CD4-positive, CD25-positive, alpha-beta regulatory T cell (primary cell): ENCODE measurements around the gene STXBP4. TPM values are rescaled to one million over a fixed set of nuclear protein-coding genes. Genes with fewer than 3 reads are reported as not detected.

Experiments used
- ATAC-seq, 2 donors: fragments of 150-1000 bp; cut with Tn5 transposase; one replicate each; pipeline ENCODE4 v1.10.0; 2021; ENCODE audit warnings: low read depth in 2 of 2, moderate number of reproducible peaks in 2 of 2, moderate library complexity in 1 of 2
- DNase-seq, 3 donors: peaks; one replicate each; pipeline versions ENCODE4 v3.0.0 to v3.0.0-alpha.2; 2012 to 2022; ENCODE audit warnings: mixed read lengths in 1 of 3
- H3K27ac ChIP-seq: one replicate; pipeline ENCODE4 v1.7.0; 2013; ENCODE audit warnings: mild to moderate bottlenecking, low read length; ENCODE audit not compliant: insufficient read depth, poor library complexity, severe bottlenecking
- H3K27me3 ChIP-seq: one replicate; pipeline ENCODE4 v1.7.0; 2013; ENCODE audit warnings: low read length; ENCODE audit not compliant: control insufficient read depth, insufficient read depth
- H3K36me3 ChIP-seq: one replicate; pipeline ENCODE4 v1.7.0; 2013; ENCODE audit warnings: mild to moderate bottlenecking, low read length, moderate library complexity; ENCODE audit not compliant: control insufficient read depth, insufficient read depth
- H3K4me1 ChIP-seq: 2 replicates; pipeline ENCODE4 v1.7.0; 2013; ENCODE audit warnings: mild to moderate bottlenecking, low read length; ENCODE audit not compliant: insufficient read depth, control insufficient read depth, poor library complexity, severe bottlenecking
- H3K4me3 ChIP-seq: one replicate; pipeline ENCODE4 v1.7.0; 2013; ENCODE audit warnings: low read depth, mild to moderate bottlenecking, low read length, moderate library complexity
- H3K9me3 ChIP-seq, 2 experiments: 1 replicate in 1 of 2; 2 replicates in 1 of 2; pipeline ENCODE4 v1.7.0; 2013; ENCODE audit warnings: low read length in 2 of 2, mild to moderate bottlenecking in 1 of 2, moderate library complexity in 1 of 2; ENCODE audit not compliant: control insufficient read depth in 2 of 2
- H3K27ac Mint-ChIP-seq, 3 donors: one replicate each; pipeline ENCODE4 v1.8.0; 2020 to 2022; ENCODE audit warnings: mild to moderate bottlenecking in 3 of 3, mixed read lengths in 3 of 3, moderate library complexity in 2 of 3
- H3K27me3 Mint-ChIP-seq: one replicate; pipeline ENCODE4 v1.8.0; 2022; ENCODE audit warnings: mild to moderate bottlenecking, mixed read lengths
- H3K36me3 Mint-ChIP-seq: one replicate; pipeline ENCODE4 v1.8.0; 2020; ENCODE audit warnings: mixed read lengths
- H3K4me1 Mint-ChIP-seq, 4 donors: one replicate each; pipeline ENCODE4 v1.8.0; 2020 to 2022; ENCODE audit warnings: mixed read lengths in 4 of 4, mild to moderate bottlenecking in 1 of 4
- H3K4me3 Mint-ChIP-seq, 4 donors: one replicate each; pipeline ENCODE4 v1.8.0; 2020 to 2022; ENCODE audit warnings: mild to moderate bottlenecking in 4 of 4, mixed read lengths in 4 of 4, moderate library complexity in 3 of 4
- H3K9me3 Mint-ChIP-seq, 7 donors: one replicate each; pipeline ENCODE4 v1.8.0; 2020 to 2022; ENCODE audit warnings: mixed read lengths in 7 of 7, mild to moderate bottlenecking in 3 of 7, moderate library complexity in 2 of 7
- polyA plus RNA-seq, 4 donors: library from polyadenylated mRNA; unstranded; fragments of 300-500 nt; fragmentation: Illumina TruSeq; gene quantifications; one replicate each; pipeline ENCODE4 v1.2.3, GENCODE V29; 2021
- total RNA-seq: library from RNA; stranded (reverse); gene quantifications from one replicate; pipeline ENCODE4 v1.2.3, GENCODE V29; 2022

Gene STXBP4
- total and polyA plus RNA-seq, 5 donors from 2014 or later, result 2.4 to 7.6 (median 2.7) TPM

- no peaks in the 10 kb centered on the region for H3K27me3 ChIP-seq
- ATAC-seq, result no peak
- Mint-ChIP-seq H3K27me3 (no peaks in the 10 kb centered on the region), H3K4me3 (no peak overlapping the region), H3K27ac (no peak overlapping the region), H3K9me3 (peaks cover 0 to 2% (median 0%) of the 10 kb centered on the region in 7 donors), H3K36me3 (peaks cover 3% of the 10 kb centered on the region), H3K4me1 (no peaks in the 10 kb centered on the region)
- DNase-seq, result no peak
- no peaks in the 10 kb centered on the region for H3K4me1 ChIP-seq
- H3K4me3 ChIP-seq, result no peak overlapping the region
- H3K36me3 ChIP-seq, result no peaks in the 10 kb centered on the region
- H3K9me3 ChIP-seq, result no peaks in the 10 kb centered on the region
- no peak overlapping the region for H3K27ac ChIP-seq
These were observed 165.0 kb downstream of the STXBP4 start for GRCh38 chr17:55133583-55133982.

GRCh38 chr17:55134486-55135157 lies 166.1 kb downstream of the STXBP4 start:
- Histone ChIP-seq H3K9me3 (no peaks in the 10 kb centered on the region), H3K36me3 (no peaks in the 10 kb centered on the region), H3K27ac (no peak overlapping the region), H3K4me1 (no peaks in the 10 kb centered on the region), H3K27me3 (no peaks in the 10 kb centered on the region), H3K4me3 (no peak overlapping the region)
- ATAC-seq (no peak), DNase-seq (no peak)
- no peaks in the 10 kb centered on the region for H3K27me3 Mint-ChIP-seq
- H3K36me3 Mint-ChIP-seq, result no peaks in the 10 kb centered on the region
- H3K4me3 Mint-ChIP-seq, result no peak overlapping the region
- no peak overlapping the region for H3K27ac Mint-ChIP-seq
- peaks cover 0 to 2% (median 0%) of the 10 kb centered on the region in 7 donors for H3K9me3 Mint-ChIP-seq
- H3K4me1 Mint-ChIP-seq, result no peaks in the 10 kb centered on the region

GRCh38 chr17:55140809-55141208 lies 172.2 kb downstream of the STXBP4 start:
- H3K27ac ChIP-seq, result no peak overlapping the region
- H3K4me3 ChIP-seq, result no peak overlapping the region
- ATAC-seq (no peak), DNase-seq (no peak)
- Mint-ChIP-seq H3K27ac (no peak overlapping the region), H3K4me3 (no peak overlapping the region), H3K4me1 (peaks cover 0 to 16% (median 10%) of the 10 kb centered on the region in 4 donors), H3K27me3 (no peaks in the 10 kb centered on the region), H3K36me3 (peaks cover 4% of the 10 kb centered on the region), H3K9me3 (peaks cover 0 to 2% (median 0%) of the 10 kb centered on the region in 7 donors)
- H3K4me1 ChIP-seq, result no peaks in the 10 kb centered on the region
- H3K36me3 ChIP-seq, result no peaks in the 10 kb centered on the region
- H3K9me3 ChIP-seq, result no peaks in the 10 kb centered on the region
- no peaks in the 10 kb centered on the region for H3K27me3 ChIP-seq

- H3K36me3 Mint-ChIP-seq, result peaks cover 4% of the 10 kb centered on the region
- no peaks in the 10 kb centered on the region for H3K27me3 Mint-ChIP-seq
- H3K9me3 Mint-ChIP-seq, result no peaks in the 10 kb centered on the region
- no peaks in the 10 kb centered on the region for H3K36me3 ChIP-seq
- H3K4me3 Mint-ChIP-seq, result no peak overlapping the region
- H3K4me3 ChIP-seq, result no peak overlapping the region
- peaks cover 0 to 16% (median 10%) of the 10 kb centered on the region in 4 donors for H3K4me1 Mint-ChIP-seq
- H3K27me3 ChIP-seq, result no peaks in the 10 kb centered on the region
- no peak for DNase-seq
- H3K4me1 ChIP-seq, result no peaks in the 10 kb centered on the region
- ATAC-seq, result no peak
- no peak overlapping the region for H3K27ac ChIP-seq
- H3K27ac Mint-ChIP-seq, result no peak overlapping the region
- no peaks in the 10 kb centered on the region for H3K9me3 ChIP-seq
These were observed 176.0 kb downstream of the STXBP4 start for GRCh38 chr17:55144518-55144917.

- no peak overlapping the region for H3K27ac Mint-ChIP-seq
- Histone ChIP-seq H3K4me1 (no peaks in the 10 kb centered on the region), H3K27me3 (no peaks in the 10 kb centered on the region), H3K27ac (no peak overlapping the region), H3K9me3 (no peaks in the 10 kb centered on the region), H3K36me3 (no peaks in the 10 kb centered on the region), H3K4me3 (no peak overlapping the region)
- H3K27me3 Mint-ChIP-seq, result no peaks in the 10 kb centered on the region
- peaks cover 13% of the 10 kb centered on the region for H3K36me3 Mint-ChIP-seq
- ATAC-seq (no peak), DNase-seq (no peak)
- H3K9me3 Mint-ChIP-seq, result peaks cover 0 to 3% (median 0%) of the 10 kb centered on the region in 7 donors
- H3K4me1 Mint-ChIP-seq, result no peaks in the 10 kb centered on the region
- H3K4me3 Mint-ChIP-seq, result no peak overlapping the region
These were observed 180.9 kb downstream of the STXBP4 start for GRCh38 chr17:55149485-55149884.

- Mint-ChIP-seq H3K9me3 (peaks cover 0 to 3% (median 0%) of the 10 kb centered on the region in 7 donors), H3K4me1 (no peaks in the 10 kb centered on the region), H3K4me3 (peak overlapping the region in 1 of 4 donors; percentile 26), H3K27me3 (no peaks in the 10 kb centered on the region), H3K27ac (no peak overlapping the region), H3K36me3 (peaks cover 8% of the 10 kb centered on the region)
- DNase-seq (no peak), ATAC-seq (no peak)
- no peaks in the 10 kb centered on the region for H3K9me3 ChIP-seq
- no peak overlapping the region for H3K27ac ChIP-seq
- no peaks in the 10 kb centered on the region for H3K27me3 ChIP-seq
- no peaks in the 10 kb centered on the region for H3K36me3 ChIP-seq
- H3K4me1 ChIP-seq, result no peaks in the 10 kb centered on the region
- no peak overlapping the region for H3K4me3 ChIP-seq
These were observed 183.7 kb downstream of the STXBP4 start for GRCh38 chr17:55152236-55152635.

- no peaks in the 10 kb centered on the region for H3K27me3 ChIP-seq
- H3K4me3 Mint-ChIP-seq, result peak overlapping the region in 1 of 4 donors; percentile 5
- peaks cover 0 to 3% (median 0%) of the 10 kb centered on the region in 7 donors for H3K9me3 Mint-ChIP-seq
- H3K4me3 ChIP-seq, result no peak overlapping the region
- H3K4me1 ChIP-seq, result no peaks in the 10 kb centered on the region
- no peaks in the 10 kb centered on the region for H3K9me3 ChIP-seq
- H3K27me3 Mint-ChIP-seq, result no peaks in the 10 kb centered on the region
- H3K27ac Mint-ChIP-seq, result no peak overlapping the region
- DNase-seq (no peak), ATAC-seq (no peak)
- no peak overlapping the region for H3K27ac ChIP-seq
- H3K4me1 Mint-ChIP-seq, result no peaks in the 10 kb centered on the region
- H3K36me3 ChIP-seq, result no peaks in the 10 kb centered on the region
- peaks cover 16% of the 10 kb centered on the region for H3K36me3 Mint-ChIP-seq
These were observed 185.5 kb downstream of the STXBP4 start for GRCh38 chr17:55154101-55154500.
